Measurements from ENCODE around the gene JAGN1. TPM values are rescaled to one million over a fixed set of nuclear protein-coding genes. Genes with fewer than 3 reads are reported as not detected.

Gene JAGN1
- total RNA-seq, 1 donor from 2014 or later = 56.0 TPM

GRCh38 chr3:9908286-9908685 lies 17.9 kb downstream of the JAGN1 start:
- Histone ChIP-seq H3K36me3 (ENCODE audit: control insufficient read depth, insufficient read depth, low read length) (no peaks in the 10 kb centered on the region), H3K4me3 (ENCODE audit: low read depth, low read length) (no peak overlapping the region), H3K27me3 (ENCODE audit: control insufficient read depth, insufficient read depth, low read length) (no peaks in the 10 kb centered on the region)
- DNase-seq (ENCODE audit: low read depth) = no peak
- no peak for TF ChIP-seq CTCF (IDR thresholded peaks at IDR 0.05; ENCODE audit: insufficient read depth, low read length, poor library complexity, severe bottlenecking)

GRCh38 chr3:9909221-9910013 lies 19.0 kb downstream of the JAGN1 start:
- no peak for DNase-seq (ENCODE audit: low read depth)
- no peak for TF ChIP-seq CTCF (IDR thresholded peaks at IDR 0.05; ENCODE audit: insufficient read depth, low read length, poor library complexity, severe bottlenecking)

GRCh38 chr3:9911863-9912262 lies 21.5 kb downstream of the JAGN1 start:
- Histone ChIP-seq H3K27me3 (ENCODE audit: control insufficient read depth, insufficient read depth, low read length) (no peaks in the 10 kb centered on the region), H3K36me3 (ENCODE audit: control insufficient read depth, insufficient read depth, low read length) (no peaks in the 10 kb centered on the region), H3K4me3 (ENCODE audit: low read depth, low read length) (no peak overlapping the region)
- no peak for DNase-seq (ENCODE audit: low read depth)
- TF ChIP-seq CTCF (IDR thresholded peaks at IDR 0.05; ENCODE audit: insufficient read depth, low read length, poor library complexity, severe bottlenecking) = no peak

More at GRCh38 chr3:9909221-9910013, 19.0 kb downstream of the JAGN1 start:
- no peaks in the 10 kb centered on the region for H3K27me3 ChIP-seq (ENCODE audit: control insufficient read depth, insufficient read depth, low read length)
- H3K36me3 ChIP-seq (ENCODE audit: control insufficient read depth, insufficient read depth, low read length) = no peaks in the 10 kb centered on the region
- no peak overlapping the region for H3K4me3 ChIP-seq (ENCODE audit: low read depth, low read length)

DNA sequence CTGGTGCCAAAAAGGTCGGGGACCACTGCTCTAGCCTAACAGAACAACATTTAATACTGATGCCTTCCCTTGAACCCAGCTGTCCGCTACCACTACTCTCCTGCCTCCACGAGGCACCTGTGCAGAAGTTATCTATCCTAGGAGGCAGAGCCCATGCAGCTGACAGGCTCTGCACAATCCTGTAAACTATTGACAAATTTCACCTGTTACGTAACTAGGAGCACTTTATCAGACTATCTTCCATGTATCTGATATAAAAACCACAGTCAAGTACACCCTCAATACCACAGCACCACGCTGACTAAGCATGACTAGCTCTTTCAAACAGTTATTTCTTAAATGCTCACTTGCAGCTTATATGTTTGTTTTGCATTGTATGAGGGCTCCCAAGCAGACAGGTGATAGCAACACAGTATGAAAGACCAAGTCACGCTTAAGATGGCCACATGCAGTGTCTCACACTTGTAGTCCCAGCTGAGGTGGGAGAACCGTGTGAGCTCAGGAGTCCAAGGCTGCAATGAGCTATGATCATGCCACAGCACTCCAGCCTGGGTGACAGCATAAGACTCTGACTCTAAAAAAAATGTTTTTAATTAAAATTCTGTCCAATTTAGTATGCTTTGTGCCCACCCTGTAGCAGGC lies 22.0 kb downstream of the JAGN1 start:
- no peak overlapping the region for H3K4me3 ChIP-seq (ENCODE audit: low read depth, low read length)
- no peaks in the 10 kb centered on the region for H3K27me3 ChIP-seq (ENCODE audit: control insufficient read depth, insufficient read depth, low read length)
- no peak for DNase-seq (ENCODE audit: low read depth)
- no peaks in the 10 kb centered on the region for H3K36me3 ChIP-seq (ENCODE audit: control insufficient read depth, insufficient read depth, low read length)
- TF ChIP-seq CTCF (IDR thresholded peaks at IDR 0.05; ENCODE audit: insufficient read depth, low read length, poor library complexity, severe bottlenecking) = no peak

DNA sequence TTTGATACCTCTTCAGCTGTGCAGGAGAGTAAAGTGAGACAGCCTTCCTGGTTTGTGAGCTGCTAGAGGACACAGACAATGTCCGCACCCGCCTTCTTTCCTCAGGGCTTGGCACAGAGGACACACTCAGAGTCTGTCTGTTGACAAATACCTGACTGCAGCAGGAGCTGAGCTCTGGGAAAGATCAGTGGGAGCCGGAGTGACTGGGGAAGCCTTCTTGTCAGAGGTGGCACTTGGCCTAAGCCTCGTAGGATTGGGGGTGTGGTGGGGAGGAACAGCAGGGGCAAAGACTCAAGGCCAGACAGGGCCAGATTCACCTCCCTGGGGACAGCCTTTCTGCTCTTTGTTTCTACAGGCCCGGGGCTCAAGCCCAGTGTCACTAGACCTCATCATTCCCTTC lies 23.2 kb downstream of the JAGN1 start:
- TF ChIP-seq CTCF (IDR thresholded peaks at IDR 0.05; ENCODE audit: insufficient read depth, low read length, poor library complexity, severe bottlenecking) = no peak
- Histone ChIP-seq H3K36me3 (ENCODE audit: control insufficient read depth, insufficient read depth, low read length) (no peaks in the 10 kb centered on the region), H3K4me3 (ENCODE audit: low read depth, low read length) (no peak overlapping the region), H3K27me3 (ENCODE audit: control insufficient read depth, insufficient read depth, low read length) (no peaks in the 10 kb centered on the region)
- no peak for DNase-seq (ENCODE audit: low read depth)
